Measurements from ENCODE around the gene IL17B.

Gene IL17B, protein sequence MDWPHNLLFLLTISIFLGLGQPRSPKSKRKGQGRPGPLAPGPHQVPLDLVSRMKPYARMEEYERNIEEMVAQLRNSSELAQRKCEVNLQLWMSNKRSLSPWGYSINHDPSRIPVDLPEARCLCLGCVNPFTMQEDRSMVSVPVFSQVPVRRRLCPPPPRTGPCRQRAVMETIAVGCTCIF

DNA sequence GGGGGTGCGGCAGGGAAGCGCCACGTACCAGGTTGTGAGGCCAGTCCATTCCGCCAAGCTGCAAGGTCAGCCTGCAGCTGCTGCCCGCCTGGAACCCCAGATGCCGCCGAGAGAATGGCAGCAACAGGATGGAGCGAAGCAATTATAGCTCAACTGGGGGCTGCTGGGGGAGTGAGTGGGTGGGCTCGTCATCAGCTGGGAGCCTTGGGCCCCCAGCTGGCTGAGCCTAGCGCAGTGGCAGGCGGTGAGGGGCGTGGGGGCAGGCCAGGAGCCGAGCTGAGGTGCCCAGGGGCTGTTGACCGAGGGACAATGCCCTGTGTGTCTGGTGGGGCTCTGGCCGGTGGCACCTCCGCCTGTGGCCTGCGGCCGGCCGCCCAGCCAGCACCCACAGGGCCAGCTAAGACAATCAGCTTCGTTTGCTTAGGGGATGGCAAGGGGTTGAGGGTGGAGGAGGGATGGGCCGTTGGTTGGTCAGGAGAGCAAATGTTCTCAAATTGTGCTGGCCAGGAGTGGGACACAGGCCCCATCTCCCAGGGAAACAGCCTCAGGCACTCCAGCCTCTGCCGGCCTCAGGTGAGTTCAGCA, at the start of gene IL17B:
Gene IL17B (minus strand): TSS at position 116 of the 585 bp plus-strand sequence. CDS start 67 bp downstream, at position 49.
- no peak for DNase-seq

GRCh38 chr5:149428032-149428431, 48.9 kb upstream of the IL17B start:
- no peak for DNase-seq

DNA sequence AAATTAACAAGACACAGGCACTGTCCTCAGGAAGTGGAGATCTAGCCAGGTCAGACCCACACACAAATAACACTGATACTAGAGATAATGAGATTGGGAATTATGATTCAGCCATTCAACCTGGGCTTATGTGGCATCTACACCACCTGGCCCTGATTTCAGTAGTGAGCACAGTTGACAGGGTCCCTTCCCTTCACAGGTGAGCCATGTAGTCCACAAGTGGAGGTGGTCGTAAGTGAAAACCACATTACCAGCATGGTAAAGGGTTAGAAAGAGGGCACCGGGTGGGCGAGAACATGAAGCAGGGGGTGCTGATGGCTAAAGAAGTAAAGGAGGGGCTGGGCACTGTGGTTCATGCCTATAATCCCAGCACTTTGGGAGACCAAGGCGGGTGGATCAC, 48.3 kb upstream of the IL17B start:
- no peak for DNase-seq

- no peak for DNase-seq
Measured at GRCh38 chr5:149426931-149427330, 47.8 kb upstream of the IL17B start.

DNA sequence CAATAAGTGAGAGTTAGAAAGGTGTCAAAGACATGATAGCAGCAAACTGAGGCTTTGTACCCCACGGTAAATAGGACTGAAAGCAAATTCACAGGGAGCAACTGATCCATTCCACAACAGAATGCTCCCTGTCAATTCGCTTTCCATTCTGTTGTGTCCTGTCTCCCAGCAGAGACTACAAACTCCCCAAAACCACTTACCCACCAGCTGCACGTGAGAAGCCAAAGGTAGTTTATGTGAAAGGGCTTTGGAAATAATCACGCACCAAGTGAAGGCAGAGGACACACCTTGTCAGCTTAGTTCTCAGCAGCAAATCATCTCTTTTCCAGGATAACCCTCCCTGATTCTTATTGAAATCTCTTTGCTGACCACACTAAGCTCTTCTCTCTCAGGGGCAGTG, 46.6 kb upstream of the IL17B start:
- DNase-seq = no peak

DNA sequence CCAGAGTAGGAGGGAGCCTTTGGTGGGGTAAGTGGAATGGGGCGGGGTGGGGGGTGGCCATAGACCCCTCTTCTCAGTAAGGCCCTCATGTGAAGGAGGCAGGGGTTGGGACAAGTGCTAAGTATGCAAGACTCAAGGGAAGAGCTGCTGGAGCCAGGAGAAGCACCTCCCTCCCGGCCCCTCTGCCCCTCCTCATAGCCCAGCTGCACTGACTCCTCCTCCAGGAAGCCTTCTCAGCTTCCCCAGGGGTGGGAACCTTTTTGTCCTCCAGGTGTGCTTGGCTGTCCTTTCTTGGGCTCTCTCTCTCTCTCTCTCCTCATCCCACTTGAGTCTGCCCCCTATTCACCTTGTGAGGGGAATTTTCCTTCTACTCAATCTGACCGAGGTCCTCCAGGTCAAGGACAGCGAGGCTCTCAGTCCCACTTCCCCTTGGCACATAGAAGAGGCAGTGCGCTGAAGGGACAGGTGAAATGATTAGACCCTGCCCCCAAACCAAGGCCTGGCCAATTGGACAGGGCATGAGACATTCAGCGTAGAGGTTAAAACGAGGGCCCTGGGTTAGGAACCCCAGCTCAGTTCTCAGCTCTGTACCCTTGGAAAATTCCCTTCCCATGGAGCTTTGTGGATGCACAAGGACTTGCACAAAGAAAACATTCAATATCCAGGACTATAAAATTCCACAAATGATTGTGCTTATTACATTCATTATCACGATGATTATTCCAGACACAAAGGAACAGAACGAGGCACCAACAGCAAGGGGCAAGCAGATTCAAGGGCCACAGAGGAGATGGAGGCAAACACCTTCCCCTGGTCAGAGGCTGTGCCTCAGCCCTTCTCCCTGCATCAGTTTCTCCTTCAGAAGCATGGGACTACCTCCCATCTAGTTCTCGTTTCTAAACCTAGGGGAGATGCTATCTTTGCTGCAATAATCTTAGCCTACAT, 45.6 kb upstream of the IL17B start:
- no peak for DNase-seq

DNA sequence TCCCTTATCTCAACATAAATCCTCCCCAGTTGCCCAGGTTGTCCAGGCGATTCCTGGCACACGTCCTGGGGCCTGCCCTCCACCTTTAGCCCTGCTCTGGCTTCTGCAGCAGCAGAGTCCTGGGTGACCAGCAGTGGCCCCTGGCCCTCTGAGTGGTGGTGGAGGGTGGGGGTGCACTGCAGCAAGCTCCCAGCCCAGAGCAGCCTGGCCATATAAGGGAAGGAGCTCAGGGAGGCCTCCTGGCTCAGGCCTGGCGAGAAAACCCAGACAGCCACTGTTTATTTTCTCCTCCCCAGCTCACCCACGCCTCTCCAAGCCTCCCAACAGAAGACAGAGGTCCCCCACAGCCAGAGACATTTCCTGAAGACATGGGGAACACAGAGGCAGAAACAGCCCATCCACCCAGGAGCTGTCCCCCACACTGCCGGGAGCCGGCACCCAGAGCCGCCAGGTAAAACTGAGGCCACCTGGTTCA, 44.7 kb upstream of the IL17B start:
- DNase-seq = no peak

- no peak for DNase-seq
Measured at GRCh38 chr5:149423049-149423793, 44.1 kb upstream of the IL17B start.

DNA sequence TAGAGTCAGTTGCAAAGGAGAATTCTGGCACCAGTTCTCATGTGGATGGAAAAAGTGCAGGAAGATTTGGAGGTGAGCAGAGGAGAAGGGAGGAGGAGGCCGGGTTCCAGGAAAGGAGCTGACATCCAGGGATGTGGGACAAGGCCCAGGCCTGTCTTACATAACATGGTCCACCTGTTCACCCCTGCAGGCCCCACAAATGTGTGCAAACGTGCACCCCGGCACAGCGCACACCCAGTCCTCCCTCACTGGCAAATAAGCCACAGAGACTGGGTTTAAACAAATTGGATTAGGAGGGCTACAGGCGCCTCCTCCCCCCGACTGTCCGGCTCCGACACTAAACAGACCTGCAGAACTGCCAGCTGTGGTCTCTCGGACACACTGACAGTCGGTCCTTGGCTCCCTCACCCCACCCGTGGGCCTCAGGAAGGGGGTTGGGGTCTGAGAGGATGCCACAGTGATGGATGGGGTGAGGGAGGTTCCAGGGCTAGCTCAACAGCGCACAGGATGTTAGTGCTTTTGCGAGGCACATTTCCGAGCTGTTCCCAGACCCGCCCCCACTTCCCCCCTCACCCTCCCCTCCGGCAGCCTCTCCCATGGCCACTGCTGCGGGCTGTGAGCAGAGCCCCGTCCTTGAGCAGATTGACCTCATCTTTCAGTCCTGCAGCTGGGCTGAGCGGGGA, 43.4 kb upstream of the IL17B start:
- no peak for DNase-seq

DNA sequence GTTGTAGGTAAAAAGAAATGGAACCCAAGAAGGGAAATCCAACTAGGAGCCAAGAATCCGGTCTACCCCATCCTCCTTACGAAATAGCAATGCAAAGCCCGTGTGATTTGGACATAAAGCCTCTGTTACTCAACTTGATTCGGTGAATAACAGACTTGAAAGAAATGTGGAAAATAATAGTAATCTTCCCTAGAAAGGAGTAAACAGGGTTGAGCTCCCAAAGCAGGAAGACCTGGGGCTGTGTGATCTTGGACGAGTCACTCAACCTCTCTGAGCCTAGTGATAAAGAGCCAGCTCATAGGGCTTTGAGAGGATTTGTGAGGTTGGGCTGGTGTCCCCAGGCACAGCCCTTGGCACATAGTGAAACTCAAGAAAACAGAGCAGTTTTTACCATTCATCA, 42.7 kb upstream of the IL17B start:
- DNase-seq = no peak

GRCh38 chr5:149421372-149421685, 42.2 kb upstream of the IL17B start:
- no peak for DNase-seq

DNA sequence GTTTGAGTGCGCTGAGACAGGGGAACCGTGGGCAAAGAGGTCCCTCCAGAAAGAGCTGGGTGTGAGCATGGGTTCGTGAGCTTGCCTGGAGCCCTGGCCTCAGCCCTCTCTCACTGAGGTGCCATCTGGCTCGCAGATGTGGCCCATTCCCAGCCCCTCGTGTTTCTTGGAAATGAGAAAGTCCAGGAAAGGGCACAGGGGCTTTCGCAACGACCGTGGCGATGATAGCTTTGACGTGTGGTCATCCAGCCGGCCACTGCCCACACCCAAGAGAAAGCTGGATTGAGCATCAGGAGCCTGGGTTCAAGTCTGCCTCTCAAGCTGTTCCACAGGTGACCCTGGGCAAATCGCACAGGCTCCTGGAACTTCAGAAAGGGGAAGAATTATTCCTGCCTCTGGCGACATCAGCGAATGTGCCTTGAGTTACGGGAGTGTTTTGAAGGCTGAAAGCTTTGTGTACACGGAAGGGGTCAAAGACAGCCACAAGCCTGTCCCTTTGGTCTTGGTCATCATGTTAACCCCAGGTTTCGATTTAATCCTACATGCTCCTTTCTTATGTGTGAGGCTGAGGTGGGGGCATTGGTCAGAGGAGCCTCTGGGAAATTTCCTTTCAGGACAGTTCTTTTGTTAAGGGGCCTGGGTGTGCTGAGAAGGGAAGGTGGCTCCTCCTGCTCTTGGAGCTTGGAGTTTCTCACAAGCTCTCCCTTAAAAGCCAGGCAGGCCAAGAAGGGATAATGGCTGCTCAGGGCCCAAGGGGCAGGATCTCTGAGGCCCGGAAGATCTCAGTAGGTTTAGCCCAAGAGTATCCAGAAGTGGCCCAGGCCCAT, 41.7 kb upstream of the IL17B start:
- no peak for DNase-seq

GRCh38 chr5:149419859-149420544, 40.9 kb upstream of the IL17B start:
- no peak for DNase-seq

GRCh38 chr5:149419532-149419858, 40.4 kb upstream of the IL17B start:
- DNase-seq = no peak

GRCh38 chr5:149418910-149419531, 39.9 kb upstream of the IL17B start:
- no peak for DNase-seq

DNA sequence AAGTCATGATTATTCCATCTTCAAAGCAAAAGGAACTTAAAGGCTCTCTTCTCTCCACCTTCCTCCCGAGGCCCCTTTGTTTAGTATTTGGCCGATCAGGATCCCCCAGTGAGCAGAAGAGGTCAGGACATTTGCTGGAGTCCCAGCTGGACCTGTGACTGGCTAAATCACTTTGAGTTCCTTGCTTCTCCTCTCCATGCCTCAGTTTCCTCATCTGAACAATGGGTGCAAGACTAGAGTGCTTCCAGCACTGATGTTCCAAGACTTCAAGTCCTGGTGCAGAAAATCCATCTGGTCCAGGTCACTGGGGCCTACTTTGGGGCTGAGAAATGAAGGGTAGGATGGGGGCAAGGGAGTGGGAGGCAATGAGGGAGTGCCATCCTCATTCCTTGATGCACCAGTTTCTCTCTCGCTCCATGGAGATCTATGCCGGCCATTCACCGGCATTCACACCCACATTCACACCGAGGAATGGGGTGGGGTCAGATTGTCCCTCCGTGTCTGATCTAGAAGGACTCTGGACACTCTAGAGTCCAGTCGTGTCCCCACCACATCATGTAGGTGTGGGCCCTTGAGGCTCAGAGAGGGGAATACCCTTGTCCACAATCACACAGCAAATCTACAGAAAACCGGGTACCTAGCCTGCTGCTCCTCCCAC, 38.7 kb upstream of the IL17B start:
- no peak for DNase-seq

GRCh38 chr5:149416987-149417710, 38.1 kb upstream of the IL17B start:
- no peak for DNase-seq

DNA sequence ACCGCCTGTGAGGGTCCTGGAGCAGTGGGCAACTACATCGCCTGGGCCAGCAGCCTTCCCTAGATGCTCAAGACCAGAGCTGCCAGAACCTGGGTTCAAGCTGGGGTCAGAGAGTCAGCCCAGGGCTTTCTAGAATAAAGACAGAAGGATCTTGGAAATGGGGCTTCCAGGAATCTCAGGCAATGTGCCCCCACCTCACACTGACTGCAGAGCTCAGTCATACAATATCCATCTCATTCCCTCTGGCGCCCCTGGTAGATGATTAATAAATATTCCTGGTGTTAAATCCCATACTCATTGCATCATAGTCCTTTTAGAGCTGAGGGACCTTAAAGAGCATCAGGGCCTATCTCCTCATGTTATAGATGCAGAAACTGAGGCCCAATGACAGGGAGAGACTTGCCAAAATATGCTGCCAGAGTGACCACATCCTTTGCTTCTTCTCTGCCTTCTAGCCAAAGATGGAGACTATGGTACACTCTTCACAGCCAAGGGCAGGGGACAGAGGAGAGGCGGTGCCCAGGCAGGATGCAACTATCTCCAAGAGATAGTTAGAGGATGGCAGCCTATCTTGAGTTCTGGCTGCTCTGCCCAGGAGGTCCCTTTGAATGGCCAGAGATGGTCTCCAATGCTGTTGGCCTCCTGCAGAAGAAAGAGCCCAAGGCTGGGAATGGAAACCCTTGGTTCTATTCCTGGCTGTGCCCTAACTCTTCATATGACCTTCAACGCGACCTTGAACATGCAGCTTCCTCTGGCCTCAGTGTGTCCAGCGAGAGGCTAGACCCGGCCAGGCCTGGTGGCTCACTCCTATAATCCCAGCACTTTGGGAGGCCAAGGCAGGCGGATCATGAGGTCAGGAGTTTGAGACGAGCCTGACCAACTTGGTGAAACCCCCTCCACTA, 36.2 kb upstream of the IL17B start:
- no peak for DNase-seq
